Transverse colon (tissue), 4 donors: ENCODE results near the gene EPS8. TPM values are rescaled to one million over a fixed set of nuclear protein-coding genes. Genes with fewer than 3 reads are reported as not detected.

Source experiments
- DNase-seq: peaks from one replicate; pipeline ENCODE4 v3.0.0-alpha.2; 2019
- H3K27ac ChIP-seq, 4 donors: fragments of 200-600 bp; sonication (generic); 2 replicates each; pipeline ENCODE4 v1.5.1; 2016 to 2018; ENCODE audit warnings: inconsistent platforms in 4 of 4
- H3K27me3 ChIP-seq: fragments of 200-600 bp; sonication (generic); 2 replicates; pipeline ENCODE4 v1.5.1; 2017; ENCODE audit warnings: inconsistent platforms
- H3K36me3 ChIP-seq, 4 donors: fragments of 200-600 bp; sonication (generic); 2 replicates each; pipeline ENCODE4 v1.5.1; 2017 to 2019; ENCODE audit warnings: inconsistent platforms in 4 of 4
- H3K4me1 ChIP-seq, 4 donors: fragments of 200-600 bp; sonication (generic); 2 replicates each; pipeline ENCODE4 v1.5.1; 2017 to 2020; ENCODE audit warnings: inconsistent platforms in 4 of 4
- H3K4me3 ChIP-seq, 4 donors: fragments of 200-600 bp; sonication (generic); 1 replicate in 1 of 4; 2 replicates in 3 of 4; pipeline versions ENCODE4 v1.5.1 to v1.6.1; 2017 to 2019; ENCODE audit warnings: inconsistent platforms in 4 of 4
- H3K9me3 ChIP-seq, 2 donors: fragments of 200-600 bp; sonication (generic); 2 replicates each; pipeline ENCODE4 v1.5.1; 2017 to 2019; ENCODE audit warnings: inconsistent platforms in 2 of 2
- CTCF ChIP-seq, 5 experiments: fragments of 200-600 bp in 3 of 5; fragments of 450-650 bp in 2 of 5; sonication (generic) in 3 of 5; IDR thresholded peaks; 1 replicate in 2 of 5; 2 replicates in 3 of 5; pipeline ENCODE4 v1.5.1; 2016 to 2017; ENCODE audit warnings: antibody characterized with exemption in 5 of 5, inconsistent platforms in 3 of 5, mild to moderate bottlenecking in 2 of 5, moderate library complexity in 1 of 5
- EP300 ChIP-seq: sonication (generic); formaldehyde crosslinking; IDR thresholded peaks from one replicate; pipeline ENCODE4 v1.6.1; 2017; ENCODE audit warnings: antibody characterized with exemption, low read depth
- POLR2A ChIP-seq: fragments of 450-650 bp; IDR thresholded peaks from one replicate; pipeline ENCODE4 v1.6.1; 2016; ENCODE audit warnings: antibody characterized with exemption, mild to moderate bottlenecking, moderate library complexity
- POLR2AphosphoS5 ChIP-seq, 3 donors: sonication (generic); formaldehyde crosslinking; IDR thresholded peaks; one replicate each; pipeline ENCODE4 v1.6.1; 2016; ENCODE audit warnings: antibody characterized with exemption in 3 of 3
- WGBS, 2 donors: methylation state at CpG; one replicate each; pipeline ENCODE4 v1.1.5; 2018; ENCODE audit warnings: low coverage in 1 of 2; 5-methylcytosine and 5-hydroxymethylcytosine counted together
- in situ Hi-C, 4 donors: fragments of 200-750 bp; cut with MboI; loops; one replicate each; pipeline versions ENCODE4 v1.15.0 to v1.15.1; 2017; ENCODE audit warnings: low sequenced_read_pairs in 3 of 4, low pct_ligation_motif_present in 1 of 4, low pct_unique_long_range_greater_than_20kb in 1 of 4
- intact Hi-C: fragments of 100-400 bp; cut with DNase I; formaldehyde crosslinking; loops from one replicate; pipeline ENCODE4 v1.15.1; 2023; ENCODE audit warnings: low total_unique reads
- total RNA-seq, 4 donors: library from RNA; depleted of rRNA; stranded (reverse); fragments of >200 nt; gene quantifications; one replicate each; pipeline ENCODE4 v1.1.0, GENCODE V29; 2016

Gene EPS8
- total RNA-seq, 4 donors from 2014 or later: 55.1 to 180 (median 140) TPM

- no peak for DNase-seq
- peaks cover 7 to 74% (median 35%) of the 10 kb centered on the region in 4 donors for H3K4me1 ChIP-seq
- WGBS, 2 donors: 58 to 63% methylated on average over 3 of the region's 3 CpGs
- TF ChIP-seq POLR2A (no peak), EP300 (no peak), POLR2AphosphoS5 (IDR thresholded peaks at IDR 0.05) (no peak), CTCF (IDR thresholded peaks at IDR 0.05) (no peak)
- no peaks in the 10 kb centered on the region for H3K36me3 ChIP-seq
- intact Hi-C loops (no loop called here), in situ Hi-C loops (no loop called here)
- H3K27me3 ChIP-seq: no peaks in the 10 kb centered on the region
- no peak overlapping the region for H3K4me3 ChIP-seq
- peak overlapping the region; percentile 59 to 70 (median 64) for H3K27ac ChIP-seq
- H3K9me3 ChIP-seq: no peaks in the 10 kb centered on the region
Observed at GRCh38 chr12:15733136-15733535, 56.1 kb downstream of the EPS8 start.

GRCh38 chr12:15732341-15733061 lies 56.7 kb downstream of the EPS8 start:
- TF ChIP-seq CTCF (IDR thresholded peaks at IDR 0.05) (no peak), POLR2A (no peak), POLR2AphosphoS5 (IDR thresholded peaks at IDR 0.05) (peak in 1 of 3 donors; percentile 20)
- no peaks in the 10 kb centered on the region for H3K36me3 ChIP-seq
- no peaks in the 10 kb centered on the region for H3K27me3 ChIP-seq
- 35% methylated on average over 6 of the region's 6 CpGs for WGBS, 2 donors
- peaks cover 5 to 75% (median 38%) of the 10 kb centered on the region in 4 donors for H3K4me1 ChIP-seq
- H3K9me3 ChIP-seq: no peaks in the 10 kb centered on the region
- DNase-seq: no peak
- H3K27ac ChIP-seq: peak overlapping the region; percentile 59 to 70 (median 64)
- no peak overlapping the region for H3K4me3 ChIP-seq
- intact Hi-C loops (no loop called here), in situ Hi-C loops (no loop called here)

- H3K4me3 ChIP-seq: no peak overlapping the region
- H3K36me3 ChIP-seq: no peaks in the 10 kb centered on the region
- WGBS, 2 donors: 76 to 89% methylated on average over 3 of the region's 3 CpGs
- TF ChIP-seq POLR2A (no peak), POLR2AphosphoS5 (IDR thresholded peaks at IDR 0.05) (no peak), EP300 (no peak), CTCF (IDR thresholded peaks at IDR 0.05) (no peak)
- in situ Hi-C loops (no loop called here), intact Hi-C loops (no loop called here)
- H3K27ac ChIP-seq: peak overlapping the region; percentile 59 to 70 (median 64)
- no peaks in the 10 kb centered on the region for H3K9me3 ChIP-seq
- no peak for DNase-seq
- peaks cover 3 to 75% (median 39%) of the 10 kb centered on the region in 4 donors for H3K4me1 ChIP-seq
- no peaks in the 10 kb centered on the region for H3K27me3 ChIP-seq
Observed at GRCh38 chr12:15731940-15732339, 57.2 kb downstream of the EPS8 start.

- peaks cover 3 to 80% (median 49%) of the 10 kb centered on the region in 4 donors for H3K4me1 ChIP-seq
- 85 to 88% methylated on average over 2 to 4 of the region's 4 CpGs for WGBS, 2 donors
- no peaks in the 10 kb centered on the region for H3K27me3 ChIP-seq
- in situ Hi-C loops (no loop called here), intact Hi-C loops (no loop called here)
- H3K27ac ChIP-seq: peak overlapping the region in 2 of 4 donors; percentile 48 to 65
- no peaks in the 10 kb centered on the region for H3K9me3 ChIP-seq
- H3K4me3 ChIP-seq: no peak overlapping the region
- TF ChIP-seq POLR2A: no peak
- no peak for TF ChIP-seq CTCF (IDR thresholded peaks at IDR 0.05)
- TF ChIP-seq EP300: no peak
- no peak for TF ChIP-seq POLR2AphosphoS5 (IDR thresholded peaks at IDR 0.05)
- no peak for DNase-seq
- no peaks in the 10 kb centered on the region for H3K36me3 ChIP-seq
Observed at GRCh38 chr12:15729097-15729496, 60.1 kb downstream of the EPS8 start.
